Measurements from ENCODE around the gene WNT5B. TPM values are rescaled to one million over a fixed set of nuclear protein-coding genes. Genes with fewer than 3 reads are reported as not detected.

WNT5B gene
- total and polyA plus RNA-seq, 2 donors (not counting 1 experiment from before 2014, with no cell fraction given): 0.33 to 0.57 TPM

DNA sequence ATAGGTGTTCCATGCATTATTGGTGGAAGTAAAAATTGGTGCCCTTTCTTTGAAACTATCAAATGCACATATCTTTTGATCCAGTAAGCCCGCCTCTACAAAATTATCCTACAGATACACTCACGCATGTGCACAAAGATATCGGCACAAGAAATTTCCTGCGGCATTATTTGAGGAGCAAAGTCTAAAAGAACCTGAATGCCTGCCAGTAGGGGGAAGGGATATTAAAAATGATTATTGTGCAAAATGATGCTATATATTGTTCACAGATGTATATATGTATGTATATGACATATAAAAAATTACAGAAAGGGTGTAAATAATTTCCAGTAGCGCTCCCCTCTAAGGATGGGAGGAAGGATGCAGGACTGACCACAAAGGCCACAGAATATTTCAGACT, 37.2 kb downstream of the WNT5B start:
- H4K20me1 ChIP-seq (ENCODE audit: control insufficient read depth, insufficient read depth, low read length, poor library complexity, severe bottlenecking): no peaks in the 10 kb centered on the region
- TF ChIP-seq EZH2 (IDR thresholded peaks at IDR 0.05; ENCODE audit: borderline replicate concordance, insufficient read depth, low read depth, low read length, poor library complexity, severe bottlenecking) (no peak), CTCF (IDR thresholded peaks at IDR 0.05) (no peak)
- H2AFZ ChIP-seq (ENCODE audit: insufficient read depth, low read depth, low read length, poor library complexity, severe bottlenecking): no peak overlapping the region
- no peaks in the 10 kb centered on the region for H3K27me3 Mint-ChIP-seq
- H3K79me2 ChIP-seq (ENCODE audit: control insufficient read depth, insufficient read depth, low read length): no peaks in the 10 kb centered on the region
- no peak overlapping the region for H3K4me3 ChIP-seq (ENCODE audit: control extremely low read depth in 1 of 5, extremely low read depth in 1 of 5, insufficient read depth in 1 of 5, low read depth in 2 of 5, low read length in 4 of 5)
- ChIA-PET CTCF (interaction anchor here (0.6 to 1.2 kb wide), 5 partner anchors 14 to 1992 kb away, joined by 3 to 4 read pairs (median 3); no protein-coding TSS in a partner anchor), POLR2A (no interaction called here)
- no CpG with 5 or more reads among the region's 5 CpGs for WGBS (ENCODE audit: insufficient coverage)
- H3K27me3 ChIP-seq (replicated peaks in 1 of 4; ENCODE audit: control extremely low read depth in 1 of 4, control insufficient read depth in 3 of 4, insufficient read depth in 4 of 4, low read length in 3 of 4): no peaks in the 10 kb centered on the region
- no peak overlapping the region for H3K9ac ChIP-seq (ENCODE audit: low read length)
- peaks cover 0 to 6% (median 0%) of the 10 kb centered on the region in 3 donors for H3K9me3 ChIP-seq (ENCODE audit: control extremely low read depth in 1 of 3, control insufficient read depth in 2 of 3, insufficient read depth in 1 of 3, low read length in 2 of 3)
- H3K27ac ChIP-seq (ENCODE audit: low read length in 2 of 2): no peak overlapping the region
- H3K4me2 ChIP-seq (replicated peaks; ENCODE audit: low read depth, low read length, poor library complexity, severe bottlenecking): no peak overlapping the region
- peaks cover 10 to 13% of the 10 kb centered on the region in 2 donors for H3K4me1 ChIP-seq (ENCODE audit: control insufficient read depth in 2 of 2, insufficient read depth in 2 of 2, low read length in 2 of 2)
- H3K4me1 Mint-ChIP-seq: peaks cover 28% of the 10 kb centered on the region
- no peak overlapping the region for H3K4me3 Mint-ChIP-seq
- H3K27ac Mint-ChIP-seq: no peak overlapping the region
- no peaks in the 10 kb centered on the region for H3K9me3 Mint-ChIP-seq (ENCODE audit: insufficient read depth)
- intact Hi-C loops (cut with micrococcal nuclease): no loop called here
- H3K36me3 ChIP-seq (replicated peaks in 1 of 2; ENCODE audit: control extremely low read depth in 1 of 2, control insufficient read depth in 1 of 2, extremely low read depth in 1 of 2, insufficient read depth in 2 of 2, low read length in 1 of 2): no peaks in the 10 kb centered on the region
- ATAC-seq (ENCODE audit: low read depth) (no peak), DNase-seq (no peak)

GRCh38 chr12:1666685-1667162, 37.7 kb downstream of the WNT5B start:
- Histone ChIP-seq H3K4me1 (ENCODE audit: control insufficient read depth in 2 of 2, insufficient read depth in 2 of 2, low read length in 2 of 2) (peaks cover 10 to 13% of the 10 kb centered on the region in 2 donors), H3K79me2 (ENCODE audit: control insufficient read depth, insufficient read depth, low read length) (no peaks in the 10 kb centered on the region), H3K27me3 (replicated peaks in 1 of 4; ENCODE audit: control extremely low read depth in 1 of 4, control insufficient read depth in 3 of 4, insufficient read depth in 4 of 4, low read length in 3 of 4) (no peaks in the 10 kb centered on the region), H2AFZ (ENCODE audit: insufficient read depth, low read depth, low read length, poor library complexity, severe bottlenecking) (peak overlapping the region; percentile 77), H3K4me2 (replicated peaks; ENCODE audit: low read depth, low read length, poor library complexity, severe bottlenecking) (no peak overlapping the region), H3K27ac (ENCODE audit: low read length in 2 of 2) (no peak overlapping the region), H4K20me1 (ENCODE audit: control insufficient read depth, insufficient read depth, low read length, poor library complexity, severe bottlenecking) (no peaks in the 10 kb centered on the region), H3K36me3 (replicated peaks in 1 of 2; ENCODE audit: control extremely low read depth in 1 of 2, control insufficient read depth in 1 of 2, extremely low read depth in 1 of 2, insufficient read depth in 2 of 2, low read length in 1 of 2) (no peaks in the 10 kb centered on the region), H3K4me3 (ENCODE audit: control extremely low read depth in 1 of 5, extremely low read depth in 1 of 5, insufficient read depth in 1 of 5, low read depth in 2 of 5, low read length in 4 of 5) (no peak overlapping the region), H3K9me3 (ENCODE audit: control extremely low read depth in 1 of 3, control insufficient read depth in 2 of 3, insufficient read depth in 1 of 3, low read length in 2 of 3) (peaks cover 0 to 6% (median 0%) of the 10 kb centered on the region in 3 donors), H3K9ac (ENCODE audit: low read length) (no peak overlapping the region)
- WGBS (ENCODE audit: insufficient coverage): no CpG with 5 or more reads among the region's 2 CpGs
- Mint-ChIP-seq H3K4me3 (no peak overlapping the region), H3K27me3 (no peaks in the 10 kb centered on the region), H3K27ac (no peak overlapping the region), H3K4me1 (peaks cover 25% of the 10 kb centered on the region), H3K9me3 (ENCODE audit: insufficient read depth) (no peaks in the 10 kb centered on the region)
- no peak for ATAC-seq (ENCODE audit: low read depth)
- CTCF ChIA-PET: interaction anchor here (0.6 to 1.5 kb wide), 6 partner anchors 13 to 1991 kb away, joined by 3 to 5 read pairs (median 4); no protein-coding TSS in a partner anchor
- no peak for DNase-seq
- intact Hi-C loops (cut with micrococcal nuclease): no loop called here
- TF ChIP-seq CTCF (IDR thresholded peaks at IDR 0.05) (no peak), EZH2 (IDR thresholded peaks at IDR 0.05; ENCODE audit: borderline replicate concordance, insufficient read depth, low read depth, low read length, poor library complexity, severe bottlenecking) (no peak)
- POLR2A ChIA-PET: no interaction called here
